Measurements from ENCODE around the gene CLASP1.

The CLASP1 gene

DNA sequence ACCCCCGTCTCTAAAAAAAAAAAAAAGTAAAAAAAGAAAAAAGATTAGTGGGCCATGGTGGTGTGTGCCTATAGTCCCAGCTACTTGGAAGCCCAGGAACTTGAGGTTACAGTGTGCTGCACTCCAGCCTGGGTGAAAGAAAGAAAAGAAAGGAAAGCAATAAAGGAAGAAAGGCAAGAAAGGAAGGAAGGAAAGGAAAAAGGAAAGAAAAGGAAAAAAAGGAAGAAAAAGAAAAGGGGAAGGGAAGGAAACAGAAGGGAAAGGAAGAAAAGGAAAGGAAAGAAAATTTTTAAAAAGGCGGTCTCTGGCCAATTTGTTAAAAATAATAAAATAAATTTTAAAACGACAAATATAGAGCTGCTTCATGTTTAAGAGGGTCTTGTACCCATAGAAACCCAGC lies 192.9 kb downstream of the CLASP1 start:
- H3K4me3 ChIP-seq (ENCODE audit: low read depth, low read length, poor library complexity, severe bottlenecking) = no peak overlapping the region
- H3K4me1 ChIP-seq (ENCODE audit: insufficient read depth, low read length, severe bottlenecking) = no peaks in the 10 kb centered on the region
- H3K9ac ChIP-seq (ENCODE audit: low read length) = no peak overlapping the region
- no peaks in the 10 kb centered on the region for H3K79me2 ChIP-seq (ENCODE audit: insufficient read depth, low read length)
- H3K9me2 ChIP-seq (ENCODE audit: low read depth, low read length) = no peaks in the 10 kb centered on the region
- peaks cover 81% of the 10 kb centered on the region; the same call in 1 of the 2 replicates for H3K36me3 ChIP-seq (ENCODE audit: insufficient read depth, low read length)
- TF ChIP-seq EZH2 (IDR thresholded peaks at IDR 0.05; ENCODE audit: borderline replicate concordance, low read length) = no peak
- TF ChIP-seq, protein P1, sequence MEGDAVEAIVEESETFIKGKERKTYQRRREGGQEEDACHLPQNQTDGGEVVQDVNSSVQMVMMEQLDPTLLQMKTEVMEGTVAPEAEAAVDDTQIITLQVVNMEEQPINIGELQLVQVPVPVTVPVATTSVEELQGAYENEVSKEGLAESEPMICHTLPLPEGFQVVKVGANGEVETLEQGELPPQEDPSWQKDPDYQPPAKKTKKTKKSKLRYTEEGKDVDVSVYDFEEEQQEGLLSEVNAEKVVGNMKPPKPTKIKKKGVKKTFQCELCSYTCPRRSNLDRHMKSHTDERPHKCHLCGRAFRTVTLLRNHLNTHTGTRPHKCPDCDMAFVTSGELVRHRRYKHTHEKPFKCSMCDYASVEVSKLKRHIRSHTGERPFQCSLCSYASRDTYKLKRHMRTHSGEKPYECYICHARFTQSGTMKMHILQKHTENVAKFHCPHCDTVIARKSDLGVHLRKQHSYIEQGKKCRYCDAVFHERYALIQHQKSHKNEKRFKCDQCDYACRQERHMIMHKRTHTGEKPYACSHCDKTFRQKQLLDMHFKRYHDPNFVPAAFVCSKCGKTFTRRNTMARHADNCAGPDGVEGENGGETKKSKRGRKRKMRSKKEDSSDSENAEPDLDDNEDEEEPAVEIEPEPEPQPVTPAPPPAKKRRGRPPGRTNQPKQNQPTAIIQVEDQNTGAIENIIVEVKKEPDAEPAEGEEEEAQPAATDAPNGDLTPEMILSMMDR (IDR thresholded peaks at IDR 0.05; ENCODE audit: low read length) = no peak
- H3K27ac ChIP-seq (ENCODE audit: low read depth, low read length, poor library complexity, severe bottlenecking) = no peak overlapping the region
- no peaks in the 10 kb centered on the region for H4K20me1 ChIP-seq (ENCODE audit: insufficient read depth, low read length)
- no peaks in the 10 kb centered on the region for H3K27me3 ChIP-seq (ENCODE audit: insufficient read depth, low read length)
- H3F3A ChIP-seq (ENCODE audit: insufficient read depth, low read length) = no peaks in the 10 kb centered on the region
- no peak overlapping the region for H3K4me2 ChIP-seq (ENCODE audit: low read length)
- H3K9me3 ChIP-seq (ENCODE audit: low read length) = no peaks in the 10 kb centered on the region
- no peak overlapping the region for H2AFZ ChIP-seq (ENCODE audit: low read length)

DNA sequence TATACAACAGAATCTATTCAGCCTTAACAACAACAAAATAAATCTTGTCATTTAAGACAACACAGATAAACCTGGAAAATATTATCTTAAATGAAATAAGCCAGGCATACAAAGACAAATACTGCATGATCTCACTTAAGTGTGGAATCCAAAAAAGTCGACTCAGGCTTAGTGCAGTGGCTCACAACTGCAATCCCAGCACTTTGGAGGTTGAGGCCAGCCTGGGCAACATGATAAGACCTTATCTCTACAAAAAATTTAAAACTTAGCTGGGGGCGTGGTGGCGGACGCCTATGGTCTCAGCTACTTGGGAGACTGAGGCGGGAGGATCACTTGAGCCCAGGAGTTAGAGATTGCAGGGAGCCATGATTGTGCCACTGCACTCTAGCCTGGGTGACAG lies 193.8 kb downstream of the CLASP1 start:
- Histone ChIP-seq H3K79me2 (ENCODE audit: insufficient read depth, low read length) (no peaks in the 10 kb centered on the region), H3K4me1 (ENCODE audit: insufficient read depth, low read length, severe bottlenecking) (no peaks in the 10 kb centered on the region), H3K9ac (ENCODE audit: low read length) (no peak overlapping the region), H3K36me3 (ENCODE audit: insufficient read depth, low read length) (peaks cover 81% of the 10 kb centered on the region; the same call in 1 of the 2 replicates), H3K9me2 (ENCODE audit: low read depth, low read length) (no peaks in the 10 kb centered on the region), H3K27ac (ENCODE audit: low read depth, low read length, poor library complexity, severe bottlenecking) (no peak overlapping the region), H3K9me3 (ENCODE audit: low read length) (no peaks in the 10 kb centered on the region), H3K4me2 (ENCODE audit: low read length) (no peak overlapping the region), H3K27me3 (ENCODE audit: insufficient read depth, low read length) (no peaks in the 10 kb centered on the region), H2AFZ (ENCODE audit: low read length) (no peak overlapping the region), H3F3A (ENCODE audit: insufficient read depth, low read length) (no peaks in the 10 kb centered on the region), H4K20me1 (ENCODE audit: insufficient read depth, low read length) (no peaks in the 10 kb centered on the region), H3K4me3 (ENCODE audit: low read depth, low read length, poor library complexity, severe bottlenecking) (no peak overlapping the region)
- TF ChIP-seq, protein P1 (IDR thresholded peaks at IDR 0.05; ENCODE audit: low read length) = no peak
- no peak for TF ChIP-seq EZH2 (IDR thresholded peaks at IDR 0.05; ENCODE audit: borderline replicate concordance, low read length)

DNA sequence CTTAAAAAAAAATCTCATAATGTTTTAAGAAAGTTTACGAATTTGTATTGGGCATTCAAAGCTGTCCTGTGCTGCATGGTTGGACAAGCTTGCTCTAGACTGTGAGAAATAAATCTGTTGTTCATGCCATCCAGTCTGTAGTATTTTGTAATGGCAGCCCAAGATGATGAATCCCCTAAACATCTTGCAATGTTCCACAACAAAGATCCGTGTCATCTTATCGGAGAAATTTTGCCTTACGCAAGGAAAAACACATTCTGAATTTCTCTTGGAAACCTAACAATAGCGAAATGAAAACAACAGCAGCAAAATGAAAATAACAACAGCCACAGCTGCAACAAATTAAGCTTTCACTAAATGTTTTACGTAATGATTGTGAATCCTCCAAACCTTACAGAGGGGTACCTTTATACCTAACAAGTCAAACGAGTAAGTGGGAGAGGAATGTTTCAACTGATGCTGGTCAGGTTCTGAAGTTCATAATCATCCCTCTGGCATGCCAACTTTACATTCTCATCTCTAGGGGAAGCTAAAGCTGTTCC lies 194.6 kb downstream of the CLASP1 start:
- Histone ChIP-seq H3K27ac (ENCODE audit: low read depth, low read length, poor library complexity, severe bottlenecking) (no peak overlapping the region), H3K9me2 (ENCODE audit: low read depth, low read length) (no peaks in the 10 kb centered on the region)

More for the DNA sequence above, 194.6 kb downstream of the CLASP1 start:
- TF ChIP-seq, protein P1 (IDR thresholded peaks at IDR 0.05; ENCODE audit: low read length) = no peak
- no peak for TF ChIP-seq EZH2 (IDR thresholded peaks at IDR 0.05; ENCODE audit: borderline replicate concordance, low read length)
- no peaks in the 10 kb centered on the region for H3K4me1 ChIP-seq (ENCODE audit: insufficient read depth, low read length, severe bottlenecking)
- no peaks in the 10 kb centered on the region for H3K79me2 ChIP-seq (ENCODE audit: insufficient read depth, low read length)
- H3K9ac ChIP-seq (ENCODE audit: low read length) = no peak overlapping the region
- H3K9me3 ChIP-seq (ENCODE audit: low read length) = no peaks in the 10 kb centered on the region
- H3K4me3 ChIP-seq (ENCODE audit: low read depth, low read length, poor library complexity, severe bottlenecking) = no peak overlapping the region
- no peaks in the 10 kb centered on the region for H3K27me3 ChIP-seq (ENCODE audit: insufficient read depth, low read length)
- no peaks in the 10 kb centered on the region for H4K20me1 ChIP-seq (ENCODE audit: insufficient read depth, low read length)
- H2AFZ ChIP-seq (ENCODE audit: low read length) = no peak overlapping the region
- no peak overlapping the region for H3K4me2 ChIP-seq (ENCODE audit: low read length)
- H3K36me3 ChIP-seq (ENCODE audit: insufficient read depth, low read length) = peaks cover 83% of the 10 kb centered on the region; the same call in 1 of the 2 replicates
- no peaks in the 10 kb centered on the region for H3F3A ChIP-seq (ENCODE audit: insufficient read depth, low read length)

All from OCI-LY1 (cell line).